Limb (tissue), 2 donors: ENCODE results near the gene LRRIQ1.
A peak's percentile ranks its signal among the peaks of the same experiment; 100 is the strongest.

Source experiments
- DNase-seq, 2 donors: peaks; one replicate each; pipeline ENCODE4 v3.0.0-alpha.2; 2016; ENCODE audit errors: extremely low spot score in 2 of 2

LRRIQ1 gene

GRCh38 chr12:85279449-85280164 is 243.5 kb downstream of the LRRIQ1 start:
- peak in 1 of 2 donors; percentile 59 for DNase-seq

- peak; percentile 51 to 78 for DNase-seq
Observed at GRCh38 chr12:85280165-85280983, 244.2 kb downstream of the LRRIQ1 start, which contains the start of gene ALX1. Gene ALX1, plus strand, starts transcription at chr12:85280220. Its CDS starts 42 bp downstream, at chr12:85280262.

GRCh38 chr12:85280984-85281630 is 245.0 kb downstream of the LRRIQ1 start:
- DNase-seq: no peak

- no peak for DNase-seq
Observed at GRCh38 chr12:85281636-85282312, 245.6 kb downstream of the LRRIQ1 start.

GRCh38 chr12:85283560-85283959 is 247.4 kb downstream of the LRRIQ1 start:
- no peak for DNase-seq
